ENCODE results near the gene AKAP13.

AKAP13 gene

GRCh38 chr15:85397926-85398325, 17.5 kb downstream of the AKAP13 start:
- no peaks in the 10 kb centered on the region for H3K36me3 ChIP-seq (ENCODE audit: control insufficient read depth, insufficient read depth, low read length)
- H3K4me2 ChIP-seq (ENCODE audit: low read length), result no peak overlapping the region
- H2AFZ ChIP-seq, result no peak overlapping the region
- no peaks in the 10 kb centered on the region for H3K9me3 ChIP-seq (ENCODE audit: control insufficient read depth, low read length)
- no peak overlapping the region for H3K27ac ChIP-seq
- no peak overlapping the region for H3K4me3 ChIP-seq (ENCODE audit: low read depth, low read length)
- H3K27me3 ChIP-seq (ENCODE audit: control insufficient read depth, insufficient read depth, low read length), result no peaks in the 10 kb centered on the region
- TF ChIP-seq CTCF (IDR thresholded peaks at IDR 0.05), result no peak
- peaks cover 11% of the 10 kb centered on the region for H3K79me2 ChIP-seq
- H3K4me1 ChIP-seq, result peaks cover 6% of the 10 kb centered on the region
- no peak overlapping the region for H3K9ac ChIP-seq

- Histone ChIP-seq H3K79me2 (peaks cover 11% of the 10 kb centered on the region), H3K4me3 (ENCODE audit: low read depth, low read length) (no peak overlapping the region), H3K27ac (no peak overlapping the region), H3K4me1 (peaks cover 5% of the 10 kb centered on the region), H3K9ac (no peak overlapping the region), H3K4me2 (ENCODE audit: low read length) (no peak overlapping the region), H3K27me3 (ENCODE audit: control insufficient read depth, insufficient read depth, low read length) (no peaks in the 10 kb centered on the region), H2AFZ (no peak overlapping the region), H3K36me3 (ENCODE audit: control insufficient read depth, insufficient read depth, low read length) (no peaks in the 10 kb centered on the region), H3K9me3 (ENCODE audit: control insufficient read depth, low read length) (no peaks in the 10 kb centered on the region)
- no peak for TF ChIP-seq CTCF (IDR thresholded peaks at IDR 0.05)
Observed at GRCh38 chr15:85398822-85399221, 18.4 kb downstream of the AKAP13 start.

- no peak overlapping the region for H3K27ac ChIP-seq
- no peak overlapping the region for H3K4me2 ChIP-seq (ENCODE audit: low read length)
- no peaks in the 10 kb centered on the region for H3K36me3 ChIP-seq (ENCODE audit: control insufficient read depth, insufficient read depth, low read length)
- H3K4me3 ChIP-seq (ENCODE audit: low read depth, low read length), result no peak overlapping the region
- no peaks in the 10 kb centered on the region for H3K9me3 ChIP-seq (ENCODE audit: control insufficient read depth, low read length)
- no peak overlapping the region for H3K9ac ChIP-seq
- no peak for TF ChIP-seq CTCF (IDR thresholded peaks at IDR 0.05)
- peaks cover 4% of the 10 kb centered on the region for H3K4me1 ChIP-seq
- H2AFZ ChIP-seq, result no peak overlapping the region
- peaks cover 11% of the 10 kb centered on the region for H3K79me2 ChIP-seq
- H3K27me3 ChIP-seq (ENCODE audit: control insufficient read depth, insufficient read depth, low read length), result no peaks in the 10 kb centered on the region
Observed at GRCh38 chr15:85399627-85400026, 19.2 kb downstream of the AKAP13 start.

- no peak overlapping the region for H3K4me2 ChIP-seq (ENCODE audit: low read length)
- no peaks in the 10 kb centered on the region for H3K36me3 ChIP-seq (ENCODE audit: control insufficient read depth, insufficient read depth, low read length)
- H3K27me3 ChIP-seq (ENCODE audit: control insufficient read depth, insufficient read depth, low read length), result no peaks in the 10 kb centered on the region
- H3K9ac ChIP-seq, result no peak overlapping the region
- TF ChIP-seq CTCF (IDR thresholded peaks at IDR 0.05), result no peak
- no peaks in the 10 kb centered on the region for H3K4me1 ChIP-seq
- no peak overlapping the region for H3K4me3 ChIP-seq (ENCODE audit: low read depth, low read length)
- no peak overlapping the region for H3K27ac ChIP-seq
- H3K79me2 ChIP-seq, result peaks cover 11% of the 10 kb centered on the region
- H2AFZ ChIP-seq, result no peak overlapping the region
- no peaks in the 10 kb centered on the region for H3K9me3 ChIP-seq (ENCODE audit: control insufficient read depth, low read length)
Observed at GRCh38 chr15:85400606-85401005, 20.2 kb downstream of the AKAP13 start.

GRCh38 chr15:85401108-85401774, 20.8 kb downstream of the AKAP13 start:
- Histone ChIP-seq H3K79me2 (peaks cover 11% of the 10 kb centered on the region), H3K4me1 (no peaks in the 10 kb centered on the region), H2AFZ (no peak overlapping the region), H3K4me3 (ENCODE audit: low read depth, low read length) (no peak overlapping the region), H3K9ac (no peak overlapping the region), H3K27me3 (ENCODE audit: control insufficient read depth, insufficient read depth, low read length) (no peaks in the 10 kb centered on the region), H3K27ac (no peak overlapping the region), H3K4me2 (ENCODE audit: low read length) (no peak overlapping the region), H3K9me3 (ENCODE audit: control insufficient read depth, low read length) (no peaks in the 10 kb centered on the region), H3K36me3 (ENCODE audit: control insufficient read depth, insufficient read depth, low read length) (no peaks in the 10 kb centered on the region)
- TF ChIP-seq CTCF (IDR thresholded peaks at IDR 0.05), result no peak

Measured in parathyroid adenoma (tissue), 2 donors.